ENCODE measurements around the gene USP49. TPM values are rescaled to one million over a fixed set of nuclear protein-coding genes. Genes with fewer than 3 reads are reported as not detected.

The USP49 gene
- total RNA-seq, 1 donor from 2014 or later, result 2.7 TPM

DNA sequence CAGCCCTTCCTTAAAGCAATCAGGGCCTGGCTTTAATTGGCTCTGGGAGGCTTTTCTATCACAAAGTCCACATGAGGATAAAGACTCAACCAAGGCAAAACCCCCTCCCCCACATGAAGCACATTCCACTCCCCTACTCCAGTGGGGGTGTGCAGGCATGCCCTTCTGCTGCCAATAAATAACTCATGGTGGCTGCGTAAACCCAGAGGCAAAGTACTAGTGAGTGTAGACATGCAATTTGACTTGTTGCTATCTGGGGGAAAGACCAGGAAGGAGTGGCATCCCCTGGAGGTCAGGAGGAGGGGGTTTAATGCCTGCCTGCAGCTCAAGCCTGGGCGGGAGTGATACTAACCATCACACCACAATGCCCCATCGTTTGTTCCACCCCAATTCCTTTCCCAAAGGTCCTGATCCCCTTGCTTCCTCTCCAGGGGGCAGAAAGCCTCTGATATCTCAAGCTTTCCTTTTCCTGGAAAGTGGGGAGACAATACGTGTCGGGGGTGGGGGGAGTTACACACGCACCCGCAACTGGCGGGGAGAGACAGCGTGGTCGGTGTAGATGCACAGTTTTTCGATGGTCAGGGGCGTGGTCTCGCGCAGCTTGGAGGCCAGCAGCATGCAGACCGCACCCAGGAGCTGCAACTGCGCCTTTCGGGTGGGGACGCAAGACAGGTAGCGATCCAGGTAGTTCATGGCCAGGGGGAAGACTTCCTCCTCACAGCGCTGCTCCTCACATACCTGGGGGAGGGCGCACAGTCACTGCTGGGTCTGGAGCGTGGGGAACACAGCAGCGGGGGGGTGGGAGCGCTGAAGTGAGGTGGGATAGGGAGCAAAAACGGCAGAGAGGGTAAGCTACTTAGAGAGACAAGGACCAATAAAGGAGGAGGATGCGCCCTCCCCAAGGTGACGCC lies 44.9 kb upstream of the USP49 start:
- TF ChIP-seq, protein P1, sequence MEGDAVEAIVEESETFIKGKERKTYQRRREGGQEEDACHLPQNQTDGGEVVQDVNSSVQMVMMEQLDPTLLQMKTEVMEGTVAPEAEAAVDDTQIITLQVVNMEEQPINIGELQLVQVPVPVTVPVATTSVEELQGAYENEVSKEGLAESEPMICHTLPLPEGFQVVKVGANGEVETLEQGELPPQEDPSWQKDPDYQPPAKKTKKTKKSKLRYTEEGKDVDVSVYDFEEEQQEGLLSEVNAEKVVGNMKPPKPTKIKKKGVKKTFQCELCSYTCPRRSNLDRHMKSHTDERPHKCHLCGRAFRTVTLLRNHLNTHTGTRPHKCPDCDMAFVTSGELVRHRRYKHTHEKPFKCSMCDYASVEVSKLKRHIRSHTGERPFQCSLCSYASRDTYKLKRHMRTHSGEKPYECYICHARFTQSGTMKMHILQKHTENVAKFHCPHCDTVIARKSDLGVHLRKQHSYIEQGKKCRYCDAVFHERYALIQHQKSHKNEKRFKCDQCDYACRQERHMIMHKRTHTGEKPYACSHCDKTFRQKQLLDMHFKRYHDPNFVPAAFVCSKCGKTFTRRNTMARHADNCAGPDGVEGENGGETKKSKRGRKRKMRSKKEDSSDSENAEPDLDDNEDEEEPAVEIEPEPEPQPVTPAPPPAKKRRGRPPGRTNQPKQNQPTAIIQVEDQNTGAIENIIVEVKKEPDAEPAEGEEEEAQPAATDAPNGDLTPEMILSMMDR (conservative IDR thresholded peaks at IDR 0.05; ENCODE audit: low read depth, low read length), result no peak
- DNase-seq (ENCODE audit: low read depth), result no peak
- H3K4me3 ChIP-seq (ENCODE audit: low read depth, low read length), result peak overlapping the region; percentile 74

DNA sequence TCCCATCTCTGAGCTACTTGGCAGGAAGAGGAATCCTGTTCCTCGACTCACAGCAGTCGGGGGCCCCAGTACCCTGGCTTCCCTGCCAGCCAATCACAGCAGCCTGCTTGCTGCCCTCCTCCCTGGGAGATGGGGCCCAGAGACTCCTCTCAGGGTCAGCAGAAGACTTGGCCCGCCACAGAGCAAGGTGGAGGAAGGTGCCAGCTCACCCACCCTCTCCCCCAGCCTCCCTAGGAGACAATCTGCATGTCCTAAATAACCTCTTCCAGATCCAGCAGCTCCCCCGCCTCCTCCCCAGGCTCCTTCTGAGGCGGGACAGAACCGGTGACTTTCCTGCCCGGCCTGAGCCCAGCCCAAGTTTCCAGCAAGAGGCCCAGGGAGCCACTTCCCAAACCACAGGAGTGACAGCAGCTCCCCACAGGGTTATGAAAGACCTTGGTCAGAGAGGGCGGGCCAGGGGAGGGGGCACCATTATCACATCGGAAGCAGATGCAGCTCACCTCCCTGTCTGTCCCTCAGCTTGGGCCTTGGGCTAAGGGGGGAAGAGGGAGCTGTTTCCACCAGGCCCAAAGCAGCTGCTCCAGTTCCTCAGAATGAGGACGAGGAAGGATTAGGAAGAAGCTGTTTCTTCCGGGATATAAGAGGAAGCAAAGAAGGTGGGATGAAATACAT lies 44.1 kb upstream of the USP49 start:
- H3K4me3 ChIP-seq (ENCODE audit: low read depth, low read length), result no peak overlapping the region
- TF ChIP-seq, protein P1 (conservative IDR thresholded peaks at IDR 0.05; ENCODE audit: low read depth, low read length), result no peak
- DNase-seq (ENCODE audit: low read depth), result no peak

DNA sequence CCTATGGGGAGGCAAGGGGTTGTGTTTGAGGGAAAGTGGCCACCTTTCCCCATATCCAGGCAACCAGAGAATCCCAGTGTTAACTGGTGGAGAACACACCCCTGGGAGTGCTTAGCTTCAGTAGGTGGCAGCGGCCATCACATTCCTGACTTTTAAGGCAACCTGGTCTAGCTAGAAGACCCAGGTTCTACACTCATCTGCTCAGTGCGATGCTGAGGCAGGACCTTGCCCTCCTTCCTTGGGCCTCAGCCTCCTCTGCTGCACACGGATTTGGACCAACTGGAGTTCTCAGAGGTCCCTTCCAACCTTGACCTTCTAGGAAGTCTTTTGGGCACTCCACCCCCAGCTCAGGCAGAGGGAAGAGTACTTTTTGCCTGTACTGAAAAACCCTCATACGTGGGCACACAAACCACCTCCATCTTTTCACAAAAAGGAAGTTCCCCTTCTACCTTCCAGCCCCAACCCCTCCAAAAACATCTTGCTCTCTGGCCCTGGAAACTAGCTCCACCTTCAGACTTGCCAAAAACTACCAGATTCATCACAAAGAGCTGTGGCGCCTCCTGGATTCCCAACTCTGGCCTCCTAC lies 43.5 kb upstream of the USP49 start:
- DNase-seq (ENCODE audit: low read depth), result no peak
- TF ChIP-seq, protein P1 (conservative IDR thresholded peaks at IDR 0.05; ENCODE audit: low read depth, low read length), result no peak
- H3K4me3 ChIP-seq (ENCODE audit: low read depth, low read length), result no peak overlapping the region

DNA sequence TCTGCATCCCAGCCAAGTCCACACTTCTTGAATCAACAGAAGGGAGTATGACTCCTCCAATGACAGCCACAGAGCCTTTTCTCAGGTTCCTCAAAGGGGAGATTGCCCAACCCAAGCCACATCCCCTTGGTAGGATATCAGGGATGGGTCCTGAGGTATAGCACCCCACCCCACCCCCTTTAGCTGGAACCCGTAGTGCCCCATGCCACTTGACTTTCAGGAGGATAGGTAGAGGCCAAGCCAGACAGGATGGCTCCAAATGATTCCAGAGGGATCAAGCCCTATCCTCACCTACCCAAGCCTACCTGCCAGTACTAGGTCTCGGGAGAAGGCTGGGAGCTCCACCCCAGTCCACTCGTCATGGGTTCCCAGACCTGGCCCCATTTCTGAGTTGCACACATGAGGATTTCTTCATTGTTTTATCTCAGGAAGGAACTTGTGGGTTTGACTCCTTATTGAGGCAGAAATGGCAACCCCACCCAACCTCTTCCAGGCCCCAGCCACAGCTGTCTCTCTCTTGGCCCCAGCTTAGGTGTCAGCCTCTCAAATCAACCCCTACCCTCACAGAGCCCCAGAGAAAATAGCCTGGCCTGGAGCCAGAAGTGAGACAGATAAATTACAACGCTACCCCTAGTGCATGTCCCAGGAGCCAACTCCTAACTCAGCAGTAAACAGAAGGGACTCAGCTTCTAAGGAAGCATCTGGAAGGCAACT lies 42.8 kb upstream of the USP49 start:
- TF ChIP-seq, protein P1 (conservative IDR thresholded peaks at IDR 0.05; ENCODE audit: low read depth, low read length), result no peak
- H3K4me3 ChIP-seq (ENCODE audit: low read depth, low read length), result no peak overlapping the region
- no peak for DNase-seq (ENCODE audit: low read depth)

DNA sequence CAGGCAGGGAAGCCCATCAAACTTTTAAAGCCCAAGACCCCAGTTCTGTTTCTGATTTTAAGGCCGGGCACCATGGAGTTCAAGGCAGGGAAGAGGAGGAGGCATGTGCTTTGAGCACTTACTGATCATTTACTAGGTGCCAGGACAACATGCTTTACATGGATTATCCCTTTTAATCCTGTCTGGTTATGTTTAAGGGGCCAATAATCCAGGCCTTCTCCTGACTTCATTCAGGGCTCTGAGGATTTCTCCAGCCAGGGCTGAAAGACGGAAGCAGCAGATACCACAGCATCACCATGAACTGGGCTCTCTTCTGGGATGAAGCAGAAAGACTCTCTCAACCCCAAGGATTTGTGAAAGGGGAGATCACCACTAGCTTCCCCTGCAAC lies 42.3 kb upstream of the USP49 start:
- TF ChIP-seq, protein P1 (conservative IDR thresholded peaks at IDR 0.05; ENCODE audit: low read depth, low read length), result no peak
- DNase-seq (ENCODE audit: low read depth), result no peak
- H3K4me3 ChIP-seq (ENCODE audit: low read depth, low read length), result no peak overlapping the region

DNA sequence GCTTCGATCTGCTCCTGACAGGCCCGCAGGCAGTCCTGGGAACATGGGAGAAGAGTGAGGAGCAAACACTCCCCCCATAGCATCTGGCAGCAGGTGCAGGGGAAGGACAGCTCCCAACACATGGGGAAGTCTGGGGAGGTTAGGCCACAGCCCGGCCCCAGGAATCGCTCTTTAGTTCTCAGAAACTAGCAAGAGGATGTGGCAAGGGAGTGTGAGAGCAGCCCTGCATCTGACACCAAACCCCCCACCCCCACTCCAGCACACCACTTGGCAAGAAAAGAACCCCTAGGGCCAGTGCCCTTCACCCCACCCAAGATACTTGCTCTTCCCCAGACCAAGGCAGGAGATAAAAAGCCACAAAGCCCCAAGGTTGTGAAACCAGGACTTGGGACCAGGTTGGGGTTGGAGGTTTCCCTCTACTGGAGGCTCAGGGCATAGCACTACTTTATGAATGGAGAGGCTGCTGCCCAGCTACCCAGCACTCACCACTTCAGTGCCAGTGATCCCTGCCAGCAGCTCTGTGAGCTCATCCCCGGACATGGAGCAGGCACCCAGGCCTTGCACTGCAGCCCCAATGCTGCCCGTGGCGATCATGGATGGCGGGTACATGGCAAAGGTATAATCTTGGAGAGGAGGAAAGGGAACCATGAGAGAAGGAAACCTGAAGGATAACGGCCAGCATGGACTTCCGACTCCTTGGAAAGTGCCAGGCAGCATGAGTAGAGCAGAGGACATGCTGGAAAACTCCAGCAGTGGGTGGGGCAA lies 41.1 kb upstream of the USP49 start:
- TF ChIP-seq, protein P1 (conservative IDR thresholded peaks at IDR 0.05; ENCODE audit: low read depth, low read length), result peak; percentile 94
- H3K4me3 ChIP-seq (ENCODE audit: low read depth, low read length), result no peak overlapping the region
- peak; percentile 67 for DNase-seq (ENCODE audit: low read depth)

Data from epithelial cell of proximal tubule (primary cell).